GM21723 (cell line): ENCODE measurements around the gene BCL2L1.

Experiments used
- ATAC-seq: cut with Tn5 transposase; IDR thresholded peaks from one replicate; pipeline ENCODE4 v1.9.1; 2021; ENCODE audit warnings: mild to moderate bottlenecking, moderate library complexity; ENCODE audit not compliant: unreplicated experiment

BCL2L1 gene

DNA sequence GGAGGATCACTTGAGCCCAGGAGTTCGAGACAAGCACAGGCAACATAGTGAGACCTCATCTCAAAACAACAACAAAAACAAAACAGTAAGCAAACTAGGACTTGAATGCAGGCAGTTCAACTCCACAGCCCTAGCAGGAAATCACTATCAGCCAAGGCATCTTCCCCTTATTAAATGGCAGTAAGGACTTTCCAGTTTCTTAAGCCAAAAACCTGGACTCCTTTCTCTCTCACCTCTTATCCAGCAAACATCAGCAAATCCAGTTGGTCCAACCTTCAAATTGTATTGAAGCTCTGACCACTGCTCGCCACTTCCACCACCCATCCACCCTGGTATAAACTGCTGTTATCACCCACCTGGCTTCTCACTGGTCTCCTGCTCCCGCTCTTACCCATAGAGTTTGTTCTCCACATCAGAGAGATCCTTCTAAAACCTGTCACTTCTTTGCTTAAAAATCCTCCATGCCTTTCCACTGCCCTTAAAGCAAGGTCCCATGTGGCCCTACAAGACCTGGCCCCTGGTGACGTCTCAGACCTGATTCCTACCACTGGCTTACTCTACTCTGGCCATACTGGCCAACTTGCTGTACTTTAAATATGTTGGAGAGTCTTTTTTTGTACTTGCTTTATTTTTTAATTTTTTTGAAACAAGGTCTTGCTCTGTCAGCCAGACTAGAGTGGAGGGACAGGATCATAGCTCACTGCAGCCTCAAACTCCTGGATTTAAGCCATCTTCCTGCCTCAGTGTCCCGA lies 27.6 kb downstream of the BCL2L1 start:
- ATAC-seq = no peak

DNA sequence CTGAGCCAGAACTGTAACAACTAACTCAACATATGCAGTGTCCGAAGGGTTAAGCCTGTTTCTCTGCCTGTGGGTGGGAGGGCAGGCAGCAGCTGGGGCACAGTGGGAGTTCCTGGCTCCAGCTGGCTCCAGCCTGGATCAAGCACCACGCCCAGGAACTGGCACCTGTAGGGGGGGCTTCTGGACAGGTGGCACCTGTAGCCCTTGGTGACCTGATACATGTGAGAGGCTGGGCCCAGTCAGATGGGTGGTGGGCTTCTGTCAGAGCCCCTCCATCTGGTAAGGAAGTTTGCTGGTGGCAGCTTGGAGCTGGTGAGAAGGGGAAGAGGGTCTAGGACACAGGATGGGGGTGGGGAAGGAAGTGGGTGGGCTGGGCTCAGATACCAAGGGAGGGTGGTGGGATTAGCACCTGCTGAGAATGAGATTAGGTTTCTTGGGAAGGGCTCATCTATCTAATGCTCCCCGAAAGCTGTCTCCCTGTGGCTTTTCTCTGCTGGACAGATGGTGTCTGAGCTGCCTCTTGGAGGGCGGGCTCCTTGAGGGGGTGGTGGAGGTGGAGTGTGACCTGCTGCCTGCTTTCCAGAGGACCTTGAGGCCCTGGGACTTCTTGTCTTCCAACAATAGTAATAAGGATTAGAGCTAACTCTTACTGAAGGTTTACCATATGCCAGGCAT lies 28.5 kb downstream of the BCL2L1 start:
- no peak for ATAC-seq

DNA sequence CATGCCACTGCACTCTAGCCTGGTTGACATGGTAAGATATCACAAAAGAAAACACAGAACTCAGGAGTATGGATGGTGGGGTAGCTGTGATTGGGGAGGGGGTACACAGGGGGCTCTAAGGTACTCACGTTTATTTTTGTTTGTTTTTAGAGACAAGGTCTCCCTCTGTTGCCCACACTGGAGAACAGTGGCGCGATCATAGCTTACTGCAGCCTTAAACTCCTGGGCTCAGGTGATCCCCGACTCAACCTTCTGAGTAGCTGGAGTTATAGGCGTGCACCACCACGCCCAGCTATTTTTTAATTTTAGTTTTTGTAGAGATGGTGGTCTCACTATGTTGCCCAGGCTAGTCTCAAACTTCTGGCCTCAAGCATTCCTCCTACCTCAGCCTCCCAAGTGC lies 29.3 kb downstream of the BCL2L1 start:
- ATAC-seq = no peak

DNA sequence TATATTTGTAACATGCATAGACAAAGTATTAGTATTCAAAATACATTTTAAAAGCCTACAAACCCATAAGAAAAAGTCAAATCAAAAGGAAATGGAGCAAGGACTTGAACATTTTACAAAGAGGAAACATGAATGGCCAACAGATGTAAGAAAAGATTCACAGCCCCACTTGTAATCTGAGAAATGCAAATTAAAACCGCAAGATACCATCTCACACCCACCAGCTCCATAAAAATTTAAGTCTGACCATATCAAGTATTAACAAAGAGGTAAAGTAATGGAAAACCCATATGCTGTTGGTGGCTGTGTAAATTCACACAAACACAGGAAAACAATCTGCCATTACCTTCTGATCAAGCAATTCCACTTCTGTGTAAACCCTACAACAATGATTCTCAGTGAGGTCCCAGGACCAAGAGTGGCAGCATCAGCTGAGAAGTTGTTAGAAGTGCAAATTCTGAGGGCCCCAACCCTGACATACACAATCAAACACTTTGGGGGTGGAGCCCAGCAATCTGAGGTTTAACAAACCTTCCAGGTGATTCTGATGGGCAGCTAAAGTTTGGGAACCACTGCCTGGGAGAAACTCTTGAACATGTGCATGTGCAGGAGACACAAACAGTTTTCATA lies 30.9 kb downstream of the BCL2L1 start:
- ATAC-seq = peak; percentile 52

DNA sequence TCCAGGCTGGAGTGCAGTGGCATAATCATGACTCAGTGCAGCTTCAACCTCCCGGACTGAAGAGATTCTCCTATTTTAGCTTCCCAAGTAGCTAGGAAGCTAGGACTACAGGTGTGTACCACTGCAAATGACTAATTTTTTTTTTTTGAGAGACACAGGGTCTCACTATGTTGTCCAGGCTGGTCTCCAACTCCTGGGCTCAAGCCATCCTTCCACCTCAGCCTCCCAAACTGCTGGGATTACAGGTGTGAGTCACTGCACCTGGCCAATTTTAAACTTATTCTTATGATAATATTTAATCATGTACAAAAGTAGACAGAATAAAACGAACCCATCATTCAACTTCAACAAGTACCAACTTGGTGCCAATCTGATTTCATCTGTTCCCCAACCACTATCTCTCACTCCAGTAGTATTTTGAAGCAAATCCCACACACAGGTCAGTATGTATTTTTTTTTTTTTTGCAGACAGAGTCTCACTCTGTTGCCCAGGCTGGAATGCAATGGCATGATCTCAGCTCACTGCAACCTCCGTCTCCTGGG lies 32.5 kb downstream of the BCL2L1 start:
- no peak for ATAC-seq

DNA sequence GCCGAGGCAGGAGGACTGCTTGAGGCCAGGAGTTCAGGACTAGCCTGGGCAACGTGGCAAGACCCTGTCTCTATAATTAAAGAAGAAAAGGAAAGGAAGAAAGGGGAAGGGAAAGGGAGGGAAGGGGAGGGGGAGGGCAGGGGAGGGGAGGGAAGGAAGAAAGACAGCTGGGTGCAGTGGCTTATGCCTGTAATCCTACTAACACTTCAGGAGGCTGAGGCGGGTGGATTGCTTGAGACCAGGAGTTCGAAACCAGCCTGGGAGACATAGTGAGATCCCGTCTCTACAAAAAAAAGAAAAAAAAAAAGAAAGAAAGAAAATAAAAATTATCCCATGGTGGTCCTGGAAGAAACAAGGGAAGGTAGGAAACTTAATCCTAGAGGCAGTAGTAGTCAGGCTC lies 33.5 kb downstream of the BCL2L1 start:
- no peak for ATAC-seq

DNA sequence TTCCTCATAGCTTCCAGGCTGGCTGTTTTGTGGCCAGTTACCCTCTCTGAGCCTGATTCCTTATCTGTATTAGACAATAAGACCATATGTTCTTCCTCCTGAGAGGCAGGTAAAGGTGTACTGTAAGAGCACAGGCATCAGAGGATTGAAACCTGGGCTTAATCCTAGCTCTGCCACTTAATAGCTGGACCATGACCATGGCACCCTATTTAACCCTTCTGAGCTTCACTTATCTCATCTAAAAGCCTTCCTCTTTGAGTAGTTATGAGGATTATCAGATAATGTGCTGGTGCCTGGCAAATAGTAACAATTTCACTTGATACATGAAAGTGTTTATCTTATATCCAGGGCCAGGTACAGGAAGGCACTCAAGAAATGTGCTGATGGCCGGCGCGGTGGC lies 34.9 kb downstream of the BCL2L1 start:
- no peak for ATAC-seq

DNA sequence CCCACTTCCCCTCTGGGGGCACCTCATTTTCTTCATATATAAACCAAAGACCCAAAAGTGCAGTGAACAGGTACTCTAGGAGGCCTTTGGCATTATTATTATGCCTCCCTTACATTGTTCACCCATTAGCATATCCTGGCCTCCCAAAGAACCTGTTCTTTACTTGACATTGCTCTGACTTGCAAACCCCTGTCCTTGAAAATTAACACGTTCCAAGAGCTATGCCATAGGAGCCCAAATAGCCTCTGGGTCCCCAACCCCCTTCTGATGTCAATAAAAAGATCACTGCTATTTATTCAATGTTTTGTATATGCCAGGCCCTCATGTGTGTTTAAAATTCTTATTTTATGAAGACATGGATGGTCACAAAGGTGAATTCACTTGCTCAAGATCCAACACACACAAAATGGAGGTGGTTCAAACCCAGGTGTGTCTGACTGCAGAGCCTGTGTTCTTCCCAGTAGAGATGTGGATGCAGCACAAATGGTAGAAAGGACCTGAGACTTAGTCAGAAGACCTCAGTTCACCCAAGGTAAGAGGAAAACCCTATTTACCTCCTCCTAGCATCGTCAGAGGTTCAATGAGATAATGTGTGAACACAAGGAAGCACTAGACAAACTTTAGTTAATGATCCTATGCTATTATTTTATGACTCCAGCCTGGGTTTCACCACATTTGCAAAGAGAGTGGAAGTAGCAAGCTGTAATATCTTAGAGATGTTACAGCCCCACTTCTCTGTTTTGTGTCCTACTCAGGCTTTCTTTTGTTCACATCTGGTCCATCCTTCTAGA lies 36.6 kb downstream of the BCL2L1 start:
- no peak for ATAC-seq

DNA sequence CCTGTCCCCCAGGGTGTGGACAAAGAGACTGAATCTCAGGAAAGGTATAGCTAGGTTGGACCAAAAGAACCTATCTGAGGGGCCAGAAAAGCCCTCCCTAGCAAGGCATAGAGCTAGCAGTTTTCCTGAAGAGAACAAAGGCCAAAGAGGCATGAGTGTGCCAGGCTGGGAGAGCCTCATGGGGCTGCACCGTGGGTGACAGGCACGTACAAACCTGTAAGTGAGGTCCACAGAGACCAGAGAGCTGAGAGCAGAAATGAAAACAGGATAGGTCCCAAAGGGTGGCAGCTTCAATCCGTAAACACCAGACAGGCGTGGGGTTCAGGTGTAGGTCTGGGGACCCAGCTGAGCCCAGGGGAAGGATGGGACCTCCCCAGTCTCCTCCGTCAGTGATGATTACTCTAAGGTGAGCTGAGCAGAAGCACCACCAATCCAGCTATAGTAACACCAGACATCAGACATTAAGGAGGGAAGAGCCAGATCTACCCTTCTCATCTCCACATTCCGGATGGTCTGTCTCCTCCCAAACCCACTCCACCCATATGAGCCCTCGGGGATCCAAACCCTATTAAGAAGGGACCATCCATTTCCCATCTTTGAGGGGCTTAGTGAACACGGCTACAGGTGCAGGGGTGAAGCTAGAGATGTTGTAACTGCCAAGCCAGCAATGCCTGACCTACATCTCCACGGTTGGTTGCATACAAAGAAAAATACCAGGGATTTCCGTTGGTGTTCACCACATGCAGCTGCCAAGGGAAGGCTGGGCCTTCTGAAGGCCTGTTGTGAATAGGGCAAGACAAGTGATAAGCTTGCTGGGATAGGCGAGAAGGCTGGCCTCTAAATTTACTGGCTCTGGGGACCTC lies 38.3 kb downstream of the BCL2L1 start:
- peak; percentile 40 for ATAC-seq

DNA sequence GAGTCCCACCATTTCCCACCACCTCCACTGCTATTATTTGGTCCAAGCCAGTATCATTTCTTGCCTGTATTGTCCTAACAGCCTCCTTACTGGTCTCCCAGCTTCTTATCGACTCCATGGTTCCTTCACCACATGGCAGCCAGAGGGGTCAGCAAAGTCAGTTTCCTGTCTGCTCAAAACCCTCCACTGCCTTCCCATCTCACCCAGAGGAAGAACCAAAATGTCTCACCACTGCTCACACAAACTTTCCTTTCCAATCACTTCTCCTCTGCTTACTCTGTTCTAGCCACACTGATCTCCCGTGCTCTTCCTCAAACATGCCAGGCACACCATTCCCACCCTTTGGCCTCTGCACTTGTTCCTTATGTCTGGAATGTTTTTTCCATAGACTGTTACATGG lies 39.7 kb downstream of the BCL2L1 start:
- no peak for ATAC-seq

DNA sequence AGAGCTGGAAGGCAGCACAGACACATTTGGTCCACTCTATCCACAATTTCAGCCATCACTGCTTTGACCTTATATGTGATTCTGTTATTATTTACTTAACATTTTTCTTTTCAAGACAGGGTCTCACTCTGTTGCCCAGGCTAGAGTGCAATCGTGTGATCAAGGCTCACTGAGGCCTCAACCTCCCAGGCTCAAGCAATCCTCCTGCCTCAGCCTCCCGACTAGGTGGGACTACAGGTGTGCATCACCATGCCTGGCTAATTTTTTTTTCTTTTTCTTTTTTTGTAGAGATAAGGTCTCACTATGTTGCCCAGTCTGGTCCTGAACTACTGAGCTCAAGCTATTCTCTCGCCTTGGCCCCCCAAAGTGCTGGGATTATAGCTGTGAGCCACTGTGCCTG lies 40.3 kb downstream of the BCL2L1 start:
- no peak for ATAC-seq

DNA sequence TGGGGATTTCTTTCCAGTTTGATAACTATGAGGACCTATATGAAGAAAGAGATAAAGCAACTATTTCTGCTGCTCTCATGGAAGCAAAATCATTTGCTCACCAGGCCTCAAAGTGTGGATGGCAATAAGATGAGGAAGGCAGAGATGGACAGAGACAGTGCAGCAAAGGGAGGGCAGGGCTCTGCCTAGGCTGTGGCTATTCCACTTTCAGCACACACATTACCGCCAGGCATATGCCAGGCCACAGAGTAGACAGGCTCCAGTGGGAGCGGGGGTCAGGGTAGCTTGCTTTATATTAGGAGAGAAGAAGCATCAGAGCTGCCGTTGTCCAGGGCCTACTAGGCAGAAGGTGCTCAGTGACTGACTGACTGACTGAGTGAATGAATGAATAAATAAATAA lies 40.9 kb downstream of the BCL2L1 start:
- ATAC-seq = no peak

DNA sequence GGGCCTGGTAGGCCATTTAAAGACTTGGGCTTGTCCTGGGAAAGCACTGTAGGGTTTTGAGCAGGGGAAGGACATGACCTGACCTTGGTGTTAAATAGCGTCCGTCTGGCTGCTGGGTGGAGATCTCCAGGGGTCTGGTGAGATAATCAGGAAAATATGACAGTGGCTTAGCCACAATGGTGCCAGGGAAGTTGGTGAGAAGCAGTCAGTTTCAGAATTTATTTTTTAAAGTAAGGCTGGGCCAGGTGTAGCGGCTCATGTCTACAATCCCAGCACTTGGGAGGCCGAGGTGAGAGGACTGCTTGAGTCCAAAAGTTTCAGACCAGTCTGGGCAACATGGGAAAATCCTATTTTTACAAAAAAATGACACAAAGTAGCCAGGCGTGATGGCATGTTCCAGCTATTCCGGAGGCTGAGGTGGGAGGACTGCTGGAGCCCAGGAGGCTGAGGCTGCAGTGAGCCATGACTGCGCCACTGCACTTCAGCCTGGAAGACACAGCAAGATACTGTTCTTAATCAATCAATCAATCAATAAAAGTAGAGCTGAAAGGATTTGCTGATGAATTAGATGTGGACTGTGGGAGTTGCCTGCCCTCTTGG lies 41.4 kb downstream of the BCL2L1 start:
- no peak for ATAC-seq

DNA sequence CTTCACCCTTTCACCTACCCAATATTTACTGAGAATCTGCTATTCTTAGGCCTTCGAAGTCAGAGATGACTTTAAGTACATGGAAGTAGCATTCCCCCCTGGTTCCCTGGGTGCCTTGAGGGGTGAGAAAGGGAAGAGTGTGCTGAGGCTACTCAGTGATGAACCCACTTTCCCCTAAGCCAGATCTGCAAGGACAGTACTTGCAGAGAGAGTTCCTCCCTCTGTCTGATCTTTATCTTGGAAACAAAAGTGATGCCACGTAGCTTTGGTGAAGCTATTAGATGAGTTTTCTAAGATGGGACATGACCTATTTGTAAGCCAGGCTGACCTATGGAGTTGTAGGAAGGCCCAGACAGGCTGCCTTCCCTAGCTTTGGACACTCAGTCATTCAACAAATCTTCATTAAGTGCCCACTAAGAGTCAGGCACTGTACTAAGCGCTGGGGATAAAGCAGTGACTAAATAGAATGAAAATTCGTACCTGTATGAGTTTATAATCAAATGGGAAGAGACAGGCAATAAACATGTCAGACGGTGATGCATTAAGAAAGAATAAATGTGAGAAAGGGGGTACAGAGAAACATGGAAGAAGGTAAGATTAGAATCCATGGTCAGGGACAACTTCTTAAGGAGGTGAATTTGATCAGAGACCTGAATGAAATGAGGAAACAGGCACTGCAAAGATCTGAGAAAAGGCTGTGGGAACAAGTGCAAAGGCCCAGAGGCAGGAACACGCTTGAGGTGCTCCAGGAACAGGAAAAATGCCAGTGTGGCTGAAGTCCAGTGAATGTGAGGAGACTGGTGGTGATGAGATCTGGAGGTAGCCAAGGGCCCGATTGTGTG lies 42.2 kb downstream of the BCL2L1 start:
- no peak for ATAC-seq

DNA sequence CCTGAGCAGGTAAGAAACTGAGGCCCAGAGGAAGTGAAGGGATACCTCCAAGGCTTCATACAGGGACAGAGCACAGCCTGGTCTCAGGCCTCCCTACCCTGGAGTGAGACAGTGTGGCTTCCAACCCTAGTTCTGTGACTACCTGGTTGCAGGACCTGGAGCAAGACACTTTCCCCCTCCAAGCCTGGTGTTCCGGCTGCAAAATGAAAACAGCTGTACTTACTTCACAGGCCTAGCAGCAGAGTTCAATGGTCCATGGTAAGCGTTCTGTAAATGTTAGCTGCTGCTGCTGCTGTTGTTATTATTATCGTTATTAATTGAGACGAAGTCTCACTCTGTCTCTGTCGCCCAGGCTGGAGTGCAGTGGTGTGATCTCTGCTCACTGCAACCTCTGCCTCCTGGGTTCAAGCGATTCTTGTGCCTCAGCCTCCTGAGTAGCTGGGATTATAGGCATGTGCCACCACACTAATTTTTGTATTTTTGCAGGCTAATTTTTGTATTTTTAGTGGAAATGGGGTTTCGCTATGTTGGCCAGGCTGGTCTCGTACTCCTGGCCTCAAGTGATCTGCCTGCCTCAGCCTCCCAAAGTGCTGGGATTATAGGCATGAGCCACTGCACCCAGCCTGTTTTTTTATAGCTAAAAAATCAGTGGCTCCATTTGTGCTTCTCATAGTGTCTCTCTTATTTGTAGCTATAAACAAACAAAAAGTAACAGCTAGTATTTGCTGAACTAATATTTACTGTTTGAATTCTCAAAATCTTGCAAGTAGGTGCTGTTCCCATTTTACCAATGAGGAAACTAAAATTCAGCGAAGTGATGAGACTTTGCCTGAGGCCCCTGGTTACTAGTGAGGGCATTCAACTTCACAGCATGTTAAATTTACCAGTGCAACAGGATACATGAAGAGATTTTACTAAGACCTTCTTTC lies 43.0 kb downstream of the BCL2L1 start:
- no peak for ATAC-seq

DNA sequence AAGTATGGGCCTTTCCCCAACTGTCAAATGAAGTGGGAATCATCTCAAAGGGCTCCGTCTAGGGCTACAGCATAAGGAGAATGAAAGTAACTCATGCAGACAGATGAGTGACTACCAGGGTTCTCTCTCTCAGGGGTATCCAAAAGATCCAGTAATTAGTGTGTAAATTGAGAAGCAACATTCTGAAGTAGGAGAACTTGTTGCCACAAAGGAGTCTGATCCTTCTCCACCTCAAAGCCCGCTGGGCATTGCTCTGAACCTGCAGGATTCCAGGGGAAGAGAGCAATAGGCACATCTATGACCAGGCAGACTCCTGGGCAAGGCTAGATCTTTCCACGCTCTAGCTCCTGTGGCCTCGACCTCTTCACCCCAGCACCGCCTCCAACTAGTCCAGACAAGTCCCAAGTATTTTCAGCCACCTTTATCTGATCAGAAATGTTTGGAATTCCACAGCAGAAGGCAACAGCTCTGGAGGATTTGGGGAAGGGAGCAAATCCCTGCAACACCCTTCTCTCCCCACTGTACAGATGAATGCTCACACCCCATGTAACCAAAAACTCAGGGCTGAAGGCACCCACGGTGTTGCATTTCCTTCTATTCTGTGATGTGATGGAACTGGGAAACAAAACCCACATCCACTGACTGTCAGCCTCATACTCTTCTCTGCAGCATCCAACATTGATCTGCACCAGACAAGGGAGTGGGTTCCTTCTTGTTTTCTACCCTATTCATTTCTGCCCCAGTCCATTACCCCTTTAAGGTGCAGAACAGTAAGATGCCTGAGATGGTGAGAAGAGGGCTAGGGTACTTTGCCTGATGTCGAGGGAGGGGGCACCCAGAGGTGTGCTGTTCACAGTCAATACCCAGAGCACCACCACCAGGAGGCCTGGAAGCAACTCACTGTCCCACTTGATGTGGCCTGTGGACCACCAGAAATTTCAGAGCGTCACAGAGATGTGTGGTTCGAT lies 44.0 kb downstream of the BCL2L1 start:
- no peak for ATAC-seq
